Vagina (tissue), 2 donors: ENCODE measurements around the gene RAB7B. TPM values are rescaled to one million over a fixed set of nuclear protein-coding genes. Genes with fewer than 3 reads are reported as not detected.

Source experiments
- DNase-seq, 2 donors: peaks; one replicate each; pipeline ENCODE4 v3.0.0-alpha.2; 2017; ENCODE audit errors: extremely low spot score in 2 of 2
- H3K27ac ChIP-seq: fragments of 200-600 bp; sonication (generic); one replicate; pipeline ENCODE4 v1.5.1; 2019
- H3K27me3 ChIP-seq: fragments of 200-600 bp; sonication (generic); one replicate; pipeline ENCODE4 v1.5.1; 2019
- H3K36me3 ChIP-seq, 2 donors: fragments of 200-600 bp; sonication (generic); one replicate each; pipeline ENCODE4 v1.5.1; 2017 to 2019
- H3K4me1 ChIP-seq: fragments of 200-600 bp; sonication (generic); one replicate; pipeline ENCODE4 v1.5.1; 2019
- H3K4me3 ChIP-seq, 2 donors: fragments of 200-600 bp; sonication (generic); 1 replicate in 1 of 2; 2 replicates in 1 of 2; pipeline ENCODE4 v1.5.1; 2016 to 2019
- H3K9me3 ChIP-seq: fragments of 200-600 bp; sonication (generic); one replicate; pipeline ENCODE4 v1.5.1; 2019
- POLR2A ChIP-seq, 2 donors: fragments of 450-650 bp; IDR thresholded peaks; one replicate each; pipeline ENCODE4 v1.6.1; 2017; ENCODE audit warnings: antibody characterized with exemption in 2 of 2, mild to moderate bottlenecking in 2 of 2, moderate library complexity in 2 of 2
- POLR2AphosphoS5 ChIP-seq, 2 donors: sonication (generic); formaldehyde crosslinking; IDR thresholded peaks; one replicate each; pipeline ENCODE4 v1.9.0; 2017; ENCODE audit warnings: antibody characterized with exemption in 2 of 2, mild to moderate bottlenecking in 2 of 2, low read depth in 1 of 2; ENCODE audit not compliant: insufficient read depth in 1 of 2
- intact Hi-C: fragments of 100-400 bp; cut with DNase I; formaldehyde crosslinking; loops from one replicate; pipeline ENCODE4 v1.15.1; 2023
- total RNA-seq: library from RNA; depleted of rRNA; stranded (reverse); fragments of >200 nt; gene quantifications from one replicate; pipeline ENCODE4 v1.2.3, GENCODE V29; 2016
- TF ChIP-seq, protein P1 (sequence below), 3 experiments: fragments of 450-650 bp in 2 of 3; fragments of 200-600 bp in 1 of 3; sonication (generic) in 1 of 3; IDR thresholded peaks; one replicate each; pipeline ENCODE4 v1.5.1; 2017 to 2019; ENCODE audit warnings: antibody characterized with exemption in 3 of 3, mild to moderate bottlenecking in 2 of 3, moderate library complexity in 2 of 3

Gene RAB7B
- total RNA-seq, 1 donor from 2014 or later, result 6.1 TPM

DNA sequence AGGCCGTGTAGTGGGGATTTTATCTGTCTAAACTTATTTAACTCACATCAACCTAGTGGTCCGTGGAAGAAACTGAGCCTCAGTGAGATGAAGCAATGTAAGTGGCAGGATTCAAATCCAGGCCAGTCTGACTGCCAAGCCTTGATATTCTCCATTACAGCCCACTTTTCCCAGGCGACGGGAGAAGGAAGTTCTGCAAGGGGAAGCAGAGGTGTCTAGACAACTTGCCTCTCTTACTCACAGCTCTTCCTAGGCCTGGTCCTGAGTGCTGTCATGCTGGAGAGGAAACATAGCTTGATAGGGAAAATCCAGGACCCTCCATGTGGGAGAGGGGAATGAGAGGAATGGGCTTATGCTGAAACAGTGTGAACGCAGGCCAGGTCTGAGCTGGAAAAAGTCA, 11.4 kb upstream of the RAB7B start:
- intact Hi-C loops, result no loop called here
- no peak for TF ChIP-seq POLR2A (IDR thresholded peaks at IDR 0.05)
- TF ChIP-seq, protein P1, sequence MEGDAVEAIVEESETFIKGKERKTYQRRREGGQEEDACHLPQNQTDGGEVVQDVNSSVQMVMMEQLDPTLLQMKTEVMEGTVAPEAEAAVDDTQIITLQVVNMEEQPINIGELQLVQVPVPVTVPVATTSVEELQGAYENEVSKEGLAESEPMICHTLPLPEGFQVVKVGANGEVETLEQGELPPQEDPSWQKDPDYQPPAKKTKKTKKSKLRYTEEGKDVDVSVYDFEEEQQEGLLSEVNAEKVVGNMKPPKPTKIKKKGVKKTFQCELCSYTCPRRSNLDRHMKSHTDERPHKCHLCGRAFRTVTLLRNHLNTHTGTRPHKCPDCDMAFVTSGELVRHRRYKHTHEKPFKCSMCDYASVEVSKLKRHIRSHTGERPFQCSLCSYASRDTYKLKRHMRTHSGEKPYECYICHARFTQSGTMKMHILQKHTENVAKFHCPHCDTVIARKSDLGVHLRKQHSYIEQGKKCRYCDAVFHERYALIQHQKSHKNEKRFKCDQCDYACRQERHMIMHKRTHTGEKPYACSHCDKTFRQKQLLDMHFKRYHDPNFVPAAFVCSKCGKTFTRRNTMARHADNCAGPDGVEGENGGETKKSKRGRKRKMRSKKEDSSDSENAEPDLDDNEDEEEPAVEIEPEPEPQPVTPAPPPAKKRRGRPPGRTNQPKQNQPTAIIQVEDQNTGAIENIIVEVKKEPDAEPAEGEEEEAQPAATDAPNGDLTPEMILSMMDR (IDR thresholded peaks at IDR 0.05), result no peak
- no peak for TF ChIP-seq POLR2AphosphoS5 (IDR thresholded peaks at IDR 0.05; ENCODE audit: insufficient read depth in 1 of 2, low read depth in 1 of 2)
- Histone ChIP-seq H3K27me3 (no peaks in the 10 kb centered on the region), H3K9me3 (no peaks in the 10 kb centered on the region), H3K27ac (no peak overlapping the region), H3K4me3 (no peak overlapping the region), H3K4me1 (no peaks in the 10 kb centered on the region), H3K36me3 (no peaks in the 10 kb centered on the region)
- DNase-seq, result no peak

DNA sequence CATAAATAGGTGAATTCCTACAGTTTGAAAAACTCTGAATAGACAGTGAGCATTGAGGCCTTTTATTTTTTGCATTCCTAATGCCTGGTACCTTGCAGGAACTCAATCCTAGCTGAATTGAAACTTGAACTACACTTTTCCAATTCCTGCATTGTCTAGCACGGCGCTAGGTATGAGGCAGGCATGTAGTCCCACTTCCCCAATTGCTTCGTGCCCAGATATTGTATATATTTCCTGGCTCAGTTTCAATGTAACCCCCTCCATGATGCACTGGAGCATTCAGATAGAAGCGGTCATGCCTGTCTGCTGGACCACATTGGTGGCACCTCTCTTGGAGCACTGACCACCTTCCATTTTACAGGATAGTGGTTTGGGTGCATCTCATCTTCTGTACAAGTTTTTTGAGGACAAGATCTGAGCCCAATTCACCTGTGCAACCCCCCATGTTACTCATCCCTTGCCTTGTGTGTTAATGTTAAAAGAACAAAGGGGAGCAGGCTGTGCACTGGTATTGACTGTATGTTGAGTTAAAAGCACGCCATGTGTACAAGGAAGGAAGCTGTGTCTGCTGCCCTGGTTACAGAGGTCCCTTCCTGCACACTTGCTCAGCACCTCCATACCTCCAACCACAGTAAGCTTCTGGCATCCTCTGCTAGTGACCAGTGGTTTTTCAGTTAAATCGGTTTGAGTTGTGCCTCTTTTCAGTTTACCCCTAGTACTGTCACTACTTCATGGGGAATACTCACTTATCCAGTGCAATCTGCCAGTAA, 10.0 kb upstream of the RAB7B start:
- no peak for TF ChIP-seq POLR2AphosphoS5 (IDR thresholded peaks at IDR 0.05; ENCODE audit: insufficient read depth in 1 of 2, low read depth in 1 of 2)
- no peak for TF ChIP-seq POLR2A (IDR thresholded peaks at IDR 0.05)
- TF ChIP-seq, protein P1 (IDR thresholded peaks at IDR 0.05), result no peak
- no peaks in the 10 kb centered on the region for H3K27me3 ChIP-seq
- no peaks in the 10 kb centered on the region for H3K9me3 ChIP-seq
- no peak for DNase-seq
- H3K27ac ChIP-seq, result no peak overlapping the region
- H3K4me3 ChIP-seq, result no peak overlapping the region
- no peaks in the 10 kb centered on the region for H3K4me1 ChIP-seq
- H3K36me3 ChIP-seq, result no peaks in the 10 kb centered on the region
- intact Hi-C loops, result no loop called here

GRCh38 chr1:206012086-206012859, 9.1 kb upstream of the RAB7B start:
- H3K4me1 ChIP-seq, result no peaks in the 10 kb centered on the region
- no peaks in the 10 kb centered on the region for H3K27me3 ChIP-seq
- H3K36me3 ChIP-seq, result no peaks in the 10 kb centered on the region
- H3K9me3 ChIP-seq, result no peaks in the 10 kb centered on the region
- no peak for DNase-seq
- no peak overlapping the region for H3K27ac ChIP-seq
- H3K4me3 ChIP-seq, result no peak overlapping the region
- intact Hi-C loops, result no loop called here
- TF ChIP-seq POLR2A (IDR thresholded peaks at IDR 0.05), result no peak
- TF ChIP-seq, protein P1 (IDR thresholded peaks at IDR 0.05), result no peak
- TF ChIP-seq POLR2AphosphoS5 (IDR thresholded peaks at IDR 0.05; ENCODE audit: insufficient read depth in 1 of 2, low read depth in 1 of 2), result no peak

DNA sequence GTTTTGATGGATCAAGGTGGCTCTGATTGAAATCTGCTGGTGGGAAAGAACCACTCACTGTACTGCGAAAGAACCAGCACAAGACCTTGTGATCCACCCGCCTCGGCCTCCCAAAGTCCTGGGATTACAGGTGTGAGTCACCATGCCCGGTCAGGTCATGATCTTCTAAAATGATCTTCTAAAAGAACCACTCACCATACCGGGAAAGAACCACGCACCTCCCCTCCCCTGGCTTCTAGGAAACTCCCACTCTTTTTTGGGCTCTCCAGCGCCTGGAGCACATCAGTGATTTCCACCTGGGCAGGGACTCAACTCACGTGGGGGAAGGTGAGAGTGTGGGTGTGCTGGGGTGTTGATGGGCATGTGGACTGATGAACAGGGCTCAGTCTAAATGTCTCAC, 7.9 kb upstream of the RAB7B start:
- intact Hi-C loops, result no loop called here
- Histone ChIP-seq H3K4me3 (no peak overlapping the region), H3K27me3 (no peaks in the 10 kb centered on the region), H3K9me3 (no peaks in the 10 kb centered on the region), H3K36me3 (no peaks in the 10 kb centered on the region), H3K4me1 (no peaks in the 10 kb centered on the region), H3K27ac (no peak overlapping the region)
- DNase-seq, result no peak
- TF ChIP-seq POLR2AphosphoS5 (IDR thresholded peaks at IDR 0.05; ENCODE audit: insufficient read depth in 1 of 2, low read depth in 1 of 2) (no peak), POLR2A (IDR thresholded peaks at IDR 0.05) (no peak)
- TF ChIP-seq, protein P1 (IDR thresholded peaks at IDR 0.05), result no peak

DNA sequence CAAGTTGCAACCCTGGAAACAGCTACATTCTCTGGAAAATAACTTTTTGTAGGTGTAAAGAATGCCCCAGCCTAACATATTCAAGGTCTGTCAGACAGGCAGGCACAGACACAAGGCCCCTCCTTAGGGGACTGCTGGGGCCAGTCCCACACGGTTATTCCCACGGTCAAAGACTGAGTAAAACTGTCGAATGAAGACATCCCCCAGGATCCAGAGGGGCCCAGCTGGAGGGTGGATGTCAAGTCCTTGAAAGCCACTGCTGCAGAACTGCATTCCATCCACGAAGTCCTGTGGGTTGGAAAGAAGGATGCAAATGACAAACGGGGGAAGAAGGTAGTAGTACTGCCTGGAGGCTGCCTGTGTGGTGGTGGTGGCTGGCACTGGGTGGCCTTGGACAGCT, 6.9 kb upstream of the RAB7B start:
- TF ChIP-seq POLR2A (IDR thresholded peaks at IDR 0.05) (no peak), POLR2AphosphoS5 (IDR thresholded peaks at IDR 0.05; ENCODE audit: insufficient read depth in 1 of 2, low read depth in 1 of 2) (no peak)
- TF ChIP-seq, protein P1 (IDR thresholded peaks at IDR 0.05), result no peak
- intact Hi-C loops, result no loop called here
- H3K36me3 ChIP-seq, result no peaks in the 10 kb centered on the region

More for the DNA sequence above, 6.9 kb upstream of the RAB7B start:
- Histone ChIP-seq H3K4me3 (no peak overlapping the region), H3K27ac (no peak overlapping the region), H3K9me3 (no peaks in the 10 kb centered on the region), H3K27me3 (no peaks in the 10 kb centered on the region), H3K4me1 (no peaks in the 10 kb centered on the region)
- DNase-seq, result no peak
